Limb (tissue), 2 donors: ENCODE results near the gene OPCML.
A peak's percentile ranks its signal among the peaks of the same experiment; 100 is the strongest.

Experiments
- DNase-seq, 2 donors: peaks; one replicate each; pipeline ENCODE4 v3.0.0-alpha.2; 2016; ENCODE audit errors: extremely low spot score in 2 of 2

The OPCML gene

GRCh38 chr11:132943357-132943705, 589.0 kb downstream of the OPCML start:
- DNase-seq = peak in 1 of 2 donors; percentile 10

DNA sequence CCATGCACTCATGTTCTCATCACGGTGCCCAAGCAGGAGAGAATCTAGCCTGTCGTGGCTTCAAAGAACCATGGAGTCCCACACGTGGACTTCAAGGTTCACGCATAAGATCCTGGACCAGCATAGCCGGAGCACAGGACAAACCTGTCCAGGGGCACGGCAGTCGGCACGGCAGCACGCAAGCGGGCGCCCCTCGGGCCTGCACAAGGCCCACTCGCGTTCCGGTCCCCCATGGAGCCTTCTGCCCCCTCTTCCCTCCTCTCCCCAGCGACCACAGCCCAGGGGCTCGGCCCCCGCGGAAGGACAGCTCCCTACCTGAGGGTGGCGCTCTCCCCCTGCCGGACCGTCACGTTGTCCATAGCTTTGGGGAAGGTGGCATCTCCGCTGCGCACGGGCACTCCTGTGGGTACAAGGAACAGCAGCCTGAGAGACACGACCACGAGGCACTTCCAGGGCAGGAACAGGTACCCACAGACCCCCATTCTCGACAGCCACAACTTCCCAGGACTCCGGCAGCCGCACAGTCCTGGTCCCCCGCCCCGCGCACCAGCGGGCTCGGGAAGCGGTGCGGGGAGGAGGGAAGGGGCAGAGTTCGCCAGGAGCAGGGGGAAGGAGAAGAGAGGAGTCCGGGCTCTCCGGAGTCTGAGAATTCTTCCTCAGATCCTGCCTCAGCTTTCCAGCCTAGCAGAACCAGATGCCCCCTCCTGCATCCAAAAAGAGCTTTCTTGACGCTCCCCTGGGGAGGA, 589.5 kb downstream of the OPCML start:
- DNase-seq = peak in 1 of 2 donors; percentile 47

DNA sequence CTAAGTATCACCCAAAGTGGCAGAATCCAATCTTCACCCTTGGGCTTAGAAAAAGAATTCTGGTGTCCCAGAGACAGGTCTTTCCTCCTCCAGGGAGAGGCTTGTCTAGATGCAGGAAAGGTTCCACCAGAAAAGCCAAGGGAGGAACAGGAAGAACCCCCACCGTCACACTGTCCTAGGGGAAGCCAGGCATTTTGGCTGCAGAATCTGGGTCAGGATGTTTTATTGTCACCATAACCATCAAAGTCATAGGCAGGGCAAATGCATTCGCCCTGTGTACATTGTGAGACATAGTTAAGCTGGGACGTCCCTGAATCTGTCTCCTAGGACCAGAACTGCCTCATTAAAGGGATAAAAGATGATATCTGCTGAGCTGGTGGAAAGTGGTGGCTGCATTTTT, 590.5 kb downstream of the OPCML start:
- no peak for DNase-seq

DNA sequence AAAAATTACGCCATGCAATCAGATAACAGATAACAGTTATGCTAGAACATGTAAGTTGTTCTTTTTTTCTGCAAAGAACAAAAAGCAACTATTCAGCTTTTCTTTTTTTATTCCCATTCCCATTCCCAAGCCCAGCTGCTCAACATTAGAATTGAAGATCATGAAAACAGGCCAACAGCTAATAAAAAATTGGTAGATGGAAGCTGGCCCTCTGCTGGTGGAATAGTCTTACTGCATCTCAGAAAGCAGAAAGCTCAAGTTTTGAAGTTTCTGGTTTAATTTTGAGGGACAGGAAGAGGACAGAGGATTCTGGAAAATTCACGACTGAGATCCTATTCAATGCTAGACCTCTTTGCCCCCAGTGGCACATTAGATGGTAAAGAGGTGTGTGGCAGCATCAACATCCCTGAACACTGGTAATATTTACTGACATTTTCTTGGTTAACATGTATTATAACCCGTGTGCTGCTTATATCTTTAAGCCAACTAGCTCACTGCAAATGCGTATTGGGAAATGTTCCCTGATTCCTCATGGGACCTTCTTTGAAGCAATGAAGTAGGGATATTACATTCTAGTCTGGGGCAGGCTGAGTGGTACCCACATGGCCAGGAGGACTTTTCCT, 591.2 kb downstream of the OPCML start:
- DNase-seq = peak; percentile 43 to 74

GRCh38 chr11:132937016-132937415, 595.3 kb downstream of the OPCML start:
- no peak for DNase-seq

DNA sequence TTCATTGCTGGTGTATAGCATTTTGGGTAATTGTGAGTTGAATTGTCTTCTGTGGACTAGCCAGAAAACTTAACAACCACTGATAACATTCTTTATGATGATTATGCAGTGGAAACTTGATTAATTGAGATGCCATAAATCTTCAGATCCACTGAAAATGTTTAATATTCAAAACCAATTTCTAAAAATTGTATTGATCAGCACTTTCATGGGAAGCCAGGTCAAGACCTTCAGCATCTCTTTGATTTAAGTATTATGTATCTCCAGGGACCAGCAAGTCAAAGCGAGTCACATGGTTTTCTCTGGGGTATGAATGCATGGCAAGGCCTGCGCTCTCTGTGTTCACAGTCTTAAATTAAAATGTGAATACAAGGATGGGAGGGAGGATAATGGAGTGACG, 596.9 kb downstream of the OPCML start:
- DNase-seq = no peak

- no peak for DNase-seq
Observed at GRCh38 chr11:132933703-132934102, 598.6 kb downstream of the OPCML start.

DNA sequence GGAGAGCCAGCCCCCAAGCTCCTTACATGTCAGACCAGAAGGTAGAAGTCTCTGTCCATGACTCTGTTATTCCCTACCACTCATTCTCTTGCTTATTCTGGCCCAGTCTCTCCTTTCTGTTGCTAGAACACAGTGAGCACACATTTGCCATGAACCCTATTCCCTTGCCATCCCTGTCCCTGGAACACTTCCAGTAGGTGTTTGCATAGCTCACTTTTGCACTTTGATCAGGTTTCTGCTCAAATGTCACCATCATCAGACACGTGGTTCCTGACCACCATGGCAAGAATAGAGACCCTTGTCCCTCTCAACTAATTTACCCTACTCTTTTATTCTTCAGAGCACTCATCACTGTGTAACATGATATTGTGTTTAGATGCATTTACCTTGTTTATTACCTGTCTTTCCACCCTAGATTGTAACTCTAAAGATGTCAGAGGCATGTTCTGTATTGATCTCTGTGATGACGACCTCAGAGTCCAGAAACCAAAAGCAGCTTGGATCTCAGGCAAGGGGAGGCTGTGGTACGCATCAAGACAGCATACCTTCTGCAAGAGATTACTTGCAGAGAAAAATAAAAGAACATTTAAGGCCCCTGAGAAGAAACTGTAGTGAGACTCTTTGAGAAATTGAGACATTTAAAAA, 606.4 kb downstream of the OPCML start:
- DNase-seq = no peak

DNA sequence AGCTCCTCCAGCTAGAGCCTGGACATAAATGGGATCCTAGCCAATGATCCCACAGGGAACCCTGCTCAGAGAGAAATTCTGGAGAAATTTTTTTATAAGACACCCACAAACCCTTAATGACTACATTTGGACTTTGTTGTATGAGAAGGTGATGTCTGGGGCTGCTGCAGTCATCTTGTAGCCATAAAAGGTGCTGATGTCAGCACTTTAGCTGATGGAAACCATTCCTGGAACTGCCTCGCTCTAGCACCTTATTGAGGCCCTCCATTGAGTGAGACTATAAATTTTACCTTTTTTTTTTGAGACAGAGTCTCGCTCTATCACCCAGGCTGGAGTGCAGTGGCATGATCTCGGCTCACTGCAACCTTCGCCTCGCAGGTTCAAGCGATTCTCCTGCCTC, 610.7 kb downstream of the OPCML start:
- DNase-seq = no peak

DNA sequence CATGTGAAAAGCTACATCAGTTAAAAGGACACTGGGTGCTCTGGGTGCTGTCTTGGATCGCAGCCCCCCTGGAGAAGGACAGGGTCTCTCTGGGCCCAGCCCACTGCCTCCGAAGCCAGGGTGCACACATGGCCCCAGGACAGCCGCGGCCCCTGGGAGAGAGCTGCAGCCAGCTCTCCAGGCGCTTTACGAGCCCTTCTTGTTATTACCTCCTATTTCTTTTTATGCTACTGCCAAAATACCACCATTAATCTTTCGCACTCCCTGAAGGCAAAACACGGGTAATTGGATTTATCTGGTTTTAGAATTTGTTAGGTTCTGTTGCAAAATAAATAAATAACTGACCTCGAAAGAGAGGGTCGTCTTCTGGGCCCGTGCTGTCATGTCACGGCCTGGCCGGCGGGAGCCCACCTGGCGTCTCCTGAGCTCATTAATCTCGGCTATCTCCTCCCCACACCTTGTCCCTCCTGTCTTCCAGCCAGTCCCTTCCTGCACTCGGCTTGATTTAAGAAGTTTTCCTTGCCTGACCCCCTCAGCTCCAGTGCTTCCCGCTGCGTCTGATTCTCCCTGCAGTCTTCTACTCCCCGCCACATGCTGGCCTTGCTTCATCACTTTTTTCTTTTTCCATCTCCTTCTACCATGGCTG, 611.7 kb downstream of the OPCML start:
- DNase-seq = no peak

DNA sequence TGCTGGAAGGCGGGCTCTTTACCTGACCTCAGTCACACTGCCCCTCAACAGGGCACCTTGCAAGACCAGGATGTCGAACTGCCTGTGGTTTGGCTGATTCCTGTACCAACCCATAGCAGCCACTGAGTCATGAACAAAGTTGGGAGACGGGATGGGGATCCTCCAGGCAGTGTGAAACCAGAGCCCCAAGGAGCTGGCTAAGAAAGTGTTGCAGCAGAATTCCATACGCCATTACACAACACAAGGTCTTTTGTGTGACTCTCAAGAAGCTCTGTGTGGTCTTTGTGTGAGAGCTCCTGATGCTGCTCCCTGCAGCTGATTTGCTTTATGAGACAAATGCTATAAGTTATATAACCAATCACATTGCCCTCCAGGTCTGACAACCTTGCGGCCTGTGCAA, 617.7 kb downstream of the OPCML start:
- no peak for DNase-seq

GRCh38 chr11:132913886-132914285, 618.4 kb downstream of the OPCML start:
- DNase-seq = no peak

DNA sequence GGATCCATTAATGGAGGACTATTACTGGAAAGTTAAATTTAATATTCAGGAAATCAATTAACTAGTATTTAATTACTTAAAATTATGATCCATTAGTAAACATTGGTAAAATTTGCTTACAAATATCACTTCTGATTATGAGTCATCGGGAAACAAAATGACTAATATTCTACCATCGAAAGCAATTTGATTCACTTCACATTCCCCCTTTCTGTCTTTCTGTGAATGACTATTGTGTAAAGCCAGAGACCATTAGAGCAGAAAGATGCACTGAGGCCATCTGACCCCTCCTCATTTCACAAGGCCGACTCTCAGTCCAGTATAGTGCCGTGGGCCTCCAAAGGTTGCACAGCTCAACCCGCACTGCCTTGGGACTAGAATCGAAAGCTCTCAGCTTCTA, 619.0 kb downstream of the OPCML start:
- no peak for DNase-seq

- DNase-seq = peak in 1 of 2 donors; percentile 40
Observed at GRCh38 chr11:132911186-132911585, 621.1 kb downstream of the OPCML start.

DNA sequence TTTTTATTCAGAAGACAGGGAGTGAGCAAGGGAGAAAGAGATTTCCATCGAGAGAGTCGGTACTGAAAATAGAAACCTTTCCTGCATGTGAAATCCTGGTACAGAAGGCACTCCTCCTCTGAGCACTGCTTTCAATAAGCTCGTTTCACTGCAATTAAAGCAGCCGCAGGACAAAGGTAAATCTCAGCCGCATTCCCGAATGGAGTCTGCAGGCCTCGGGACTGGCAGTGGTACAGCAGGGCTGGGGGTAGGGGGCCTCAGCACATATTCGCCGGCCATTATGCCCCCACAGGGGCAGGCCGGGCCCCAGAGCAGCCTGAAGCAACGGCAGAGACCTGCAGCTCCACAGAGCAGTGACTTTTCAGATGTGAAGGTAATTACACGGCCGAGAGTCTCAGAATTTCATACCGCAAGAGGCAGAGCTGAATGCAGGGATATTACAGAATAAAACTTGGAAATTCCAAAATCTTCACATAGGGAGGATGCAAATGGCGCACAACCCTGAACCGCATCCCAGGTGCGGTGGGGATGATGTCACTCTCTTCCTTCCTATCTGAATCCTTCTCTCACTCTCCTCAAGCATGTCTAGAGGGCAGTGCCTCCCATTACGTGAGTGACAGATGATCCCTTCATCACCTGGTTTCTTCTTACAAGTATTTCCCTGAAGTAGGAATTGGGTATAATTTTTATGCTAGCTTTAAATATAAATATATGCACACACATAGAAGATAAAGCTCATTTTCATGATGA, 622.1 kb downstream of the OPCML start:
- DNase-seq = peak in 1 of 2 donors; percentile 45

GRCh38 chr11:132909021-132909606, 623.2 kb downstream of the OPCML start:
- DNase-seq = no peak

GRCh38 chr11:132908414-132908810, 623.9 kb downstream of the OPCML start:
- DNase-seq = no peak

GRCh38 chr11:132907651-132908413, 624.5 kb downstream of the OPCML start:
- DNase-seq = no peak

DNA sequence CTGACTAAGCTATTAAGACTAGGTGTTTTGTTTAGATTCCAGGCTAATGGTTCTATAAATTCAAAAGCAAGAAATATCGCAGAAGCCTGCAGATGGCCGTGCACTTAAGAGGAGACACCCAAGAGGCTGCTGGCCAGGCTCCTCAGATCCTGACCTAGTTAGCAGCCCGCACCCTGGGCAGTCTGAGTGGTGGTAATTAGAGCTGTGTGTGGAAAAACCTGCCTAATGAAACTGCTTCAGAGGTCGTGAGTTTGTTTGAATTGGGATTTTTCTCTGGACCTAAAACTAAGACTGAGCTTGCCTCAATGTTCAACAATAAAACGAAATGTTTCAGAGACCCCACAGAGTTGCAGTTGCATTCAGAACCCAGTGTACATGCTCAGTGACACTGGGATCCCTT, 627.7 kb downstream of the OPCML start:
- DNase-seq = no peak

DNA sequence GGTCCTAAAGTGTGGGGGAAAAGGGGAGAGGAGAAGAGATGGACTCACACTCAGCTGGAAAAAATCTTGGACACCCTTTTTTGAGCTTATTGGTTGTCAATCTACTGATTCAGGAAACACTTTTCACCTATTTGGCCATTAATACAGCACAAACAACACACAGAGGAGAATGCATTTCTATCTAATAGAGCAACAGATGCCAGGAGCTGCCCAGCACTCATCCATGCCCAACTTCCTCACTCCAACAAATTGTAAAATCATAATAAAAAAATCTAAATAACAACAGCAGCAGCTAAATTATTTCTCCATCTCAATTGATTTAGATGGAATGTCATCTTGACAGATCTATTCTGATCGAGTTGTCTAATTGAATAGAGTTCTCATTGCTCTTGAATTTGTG, 628.2 kb downstream of the OPCML start:
- no peak for DNase-seq
